Kidney capillary endothelial cell (primary cell): ENCODE measurements around the gene HK1.
A peak's percentile ranks its signal among the peaks of the same experiment; 100 is the strongest.
"Not testable (repeated sequence)": the region's sequence is repeated elsewhere in the genome, so short reads cannot be mapped to it uniquely, and the experiment has no call there.

Experiments used
- DNase-seq: peaks from one replicate; pipeline ENCODE4 v3.0.0-alpha.2; 2018; ENCODE audit warnings: low spot score

Gene HK1

DNA sequence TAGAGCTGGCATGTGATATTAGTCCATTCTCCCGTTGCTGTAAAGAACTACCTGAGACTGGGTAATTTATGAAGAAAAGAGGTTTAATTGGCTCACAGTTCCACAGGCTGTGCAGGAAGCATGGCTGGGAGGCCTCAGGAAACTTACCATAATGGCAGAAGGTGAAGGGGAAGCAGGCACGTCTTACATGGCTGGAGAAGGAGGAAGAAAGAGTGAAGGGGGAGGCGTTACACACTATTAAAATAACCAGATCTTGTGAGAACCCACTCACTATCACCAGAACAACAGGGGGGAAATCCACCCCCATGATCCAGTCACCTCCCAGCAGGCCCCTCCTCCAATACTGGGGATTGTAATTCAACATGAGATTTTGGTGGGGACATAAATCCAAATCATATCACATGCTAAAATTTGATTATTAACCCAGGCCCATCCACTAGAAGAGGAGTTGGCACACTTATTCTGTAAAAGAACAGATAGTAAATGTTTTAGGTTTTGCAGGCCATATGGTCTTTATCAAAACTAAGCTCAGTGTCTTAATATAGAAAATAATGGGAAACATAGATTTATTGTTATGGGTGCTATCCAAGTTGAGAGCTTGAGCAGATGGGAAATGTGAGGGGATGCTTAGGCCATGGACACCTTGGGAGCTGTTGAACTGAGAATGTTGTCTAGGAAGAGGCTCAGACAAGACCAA, 18.6 kb upstream of the HK1 start:
- no peak for DNase-seq

DNA sequence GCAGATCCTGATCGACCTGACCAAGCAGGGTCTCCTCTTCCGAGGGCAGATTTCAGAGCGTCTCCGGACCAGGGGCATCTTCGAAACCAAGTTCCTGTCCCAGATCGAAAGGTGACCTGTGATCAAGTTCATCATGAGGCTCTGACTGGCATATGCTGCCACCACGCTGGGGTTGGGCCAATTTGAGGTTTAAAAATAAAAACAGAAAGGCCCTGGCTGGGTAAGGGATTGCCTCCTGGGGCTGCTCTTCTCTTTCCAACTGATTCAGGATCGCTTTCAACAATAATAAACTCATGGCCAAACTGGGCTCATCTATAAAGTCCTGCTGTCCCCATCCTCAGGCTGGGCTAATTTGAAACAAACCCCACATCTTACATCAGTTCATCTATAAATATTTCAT, 17.1 kb upstream of the HK1 start:
- no peak for DNase-seq

DNA sequence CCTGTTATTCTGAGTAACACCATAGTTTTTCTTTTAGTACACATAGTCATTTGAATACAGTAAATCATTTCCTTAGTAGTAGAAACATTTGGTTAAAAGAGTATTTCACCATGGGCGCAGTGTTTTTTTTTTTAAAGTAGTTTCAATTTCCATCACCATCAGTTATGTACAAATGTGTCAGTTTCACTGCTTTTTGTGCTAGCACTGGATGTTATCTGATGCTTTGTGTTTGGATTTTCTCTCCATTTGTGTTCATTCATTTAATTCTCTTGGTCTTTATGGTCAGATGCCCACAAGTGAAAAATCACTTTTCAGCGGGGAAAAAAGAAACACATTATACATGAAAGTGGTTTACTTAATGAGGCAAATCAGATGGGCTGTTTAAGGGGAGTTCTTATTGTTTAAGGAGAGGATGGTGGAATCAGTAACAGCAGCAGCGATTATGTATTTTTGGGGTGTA, 16.0 kb upstream of the HK1 start:
- no peak for DNase-seq

DNA sequence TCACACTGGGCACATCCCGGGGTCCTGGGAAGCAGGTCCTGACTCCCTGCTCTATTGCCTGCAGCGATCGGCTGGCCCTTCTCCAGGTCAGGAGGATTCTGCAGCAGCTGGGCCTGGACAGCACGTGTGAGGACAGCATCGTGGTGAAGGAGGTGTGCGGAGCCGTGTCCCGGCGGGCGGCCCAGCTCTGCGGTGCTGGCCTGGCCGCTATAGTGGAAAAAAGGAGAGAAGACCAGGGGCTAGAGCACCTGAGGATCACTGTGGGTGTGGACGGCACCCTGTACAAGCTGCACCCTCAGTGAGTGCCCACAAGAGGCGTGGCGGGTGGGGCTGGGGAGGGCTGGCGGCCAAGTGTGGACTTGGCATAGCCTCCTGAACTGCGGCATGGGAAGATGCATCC, 12.8 kb upstream of the HK1 start:
- no peak for DNase-seq

DNA sequence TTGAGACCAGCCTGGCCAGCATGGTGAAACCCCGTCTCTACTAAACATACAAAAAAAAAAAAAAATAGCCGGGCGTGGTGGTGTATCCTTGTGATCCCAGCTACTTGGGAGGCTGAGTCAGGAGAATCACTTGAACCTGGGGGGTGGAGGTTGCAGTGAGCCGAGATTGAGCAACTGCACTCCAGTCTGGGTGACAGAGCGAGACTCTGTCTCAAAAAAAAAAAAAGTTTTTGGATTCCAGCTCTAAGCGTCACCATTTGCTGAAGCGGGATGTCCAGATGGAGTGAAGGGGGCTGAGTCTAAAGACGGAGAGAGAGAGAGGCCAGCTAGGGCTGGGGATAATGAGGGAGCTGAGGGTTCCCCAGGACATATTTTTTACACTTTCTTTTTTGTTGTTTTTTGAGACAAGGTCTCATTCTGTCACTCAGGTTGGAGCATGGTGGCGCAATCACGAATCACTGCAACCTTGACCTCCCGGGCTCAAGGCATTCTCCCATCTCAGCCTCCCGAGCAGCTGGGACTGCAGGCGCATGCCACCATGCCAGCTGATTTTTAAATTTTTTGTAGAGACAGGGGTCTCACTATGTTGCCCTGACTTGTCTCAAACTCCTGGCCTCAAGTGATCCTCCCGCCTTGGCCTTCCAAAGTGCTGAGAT, 9.4 kb upstream of the HK1 start:
- no peak for DNase-seq

DNA sequence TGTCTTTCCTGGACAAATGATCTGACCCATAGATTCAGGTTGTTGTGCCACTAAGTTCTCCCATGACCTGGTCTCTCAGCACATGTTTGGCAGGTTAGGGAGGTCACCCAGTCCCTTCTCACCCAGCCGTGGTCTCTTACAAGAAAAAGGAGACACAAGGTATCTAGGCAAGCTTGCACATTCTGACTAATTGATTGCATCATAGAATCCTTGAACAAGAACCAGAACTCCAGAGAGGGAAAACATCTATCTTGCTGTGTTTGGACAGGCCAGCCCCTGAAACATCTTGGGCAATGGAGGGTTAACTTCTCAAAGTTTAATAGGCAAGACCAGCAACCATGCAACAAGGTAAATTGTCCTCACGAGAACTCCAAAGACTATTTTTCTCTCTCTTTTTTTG, 8.5 kb upstream of the HK1 start:
- no peak for DNase-seq

DNA sequence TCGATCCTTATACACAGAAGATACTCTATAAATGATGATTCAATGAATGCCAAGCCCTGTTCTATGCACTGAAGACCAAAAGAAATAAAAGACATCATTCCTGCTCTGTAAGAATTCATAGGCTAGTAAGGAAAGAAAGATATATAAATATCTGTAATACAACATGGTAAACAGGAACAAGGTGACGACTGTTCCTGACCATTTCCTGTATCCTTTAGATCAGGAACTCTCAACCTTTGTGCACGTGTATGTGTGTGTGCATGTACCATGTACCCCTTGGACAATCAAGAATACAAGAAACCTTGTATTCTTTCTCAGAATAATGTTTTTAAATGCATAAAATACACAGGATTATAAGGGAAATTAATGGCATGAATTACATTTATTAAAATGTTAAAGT, 7.3 kb upstream of the HK1 start:
- DNase-seq = peak; percentile 26

DNA sequence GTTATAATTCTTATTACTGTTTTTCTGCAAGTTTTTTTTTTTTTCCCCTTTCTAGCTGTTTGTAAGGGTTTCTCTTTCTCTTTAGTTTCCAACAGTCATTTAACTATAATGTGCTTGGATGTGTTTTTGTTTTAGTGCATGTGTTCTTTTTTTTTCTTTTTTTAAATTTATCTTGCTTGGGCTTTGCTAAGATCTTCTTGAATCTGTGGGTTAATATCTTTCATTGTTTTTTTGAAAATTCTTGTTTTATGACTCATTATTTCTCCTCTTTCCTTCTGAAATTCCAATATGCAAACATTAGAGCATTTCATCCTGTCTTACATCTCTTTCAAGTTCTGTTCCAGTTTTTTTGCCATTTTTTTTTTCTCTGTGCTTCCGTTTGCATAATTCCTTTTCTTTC, 5.7 kb upstream of the HK1 start:
- peak; percentile 36 for DNase-seq

DNA sequence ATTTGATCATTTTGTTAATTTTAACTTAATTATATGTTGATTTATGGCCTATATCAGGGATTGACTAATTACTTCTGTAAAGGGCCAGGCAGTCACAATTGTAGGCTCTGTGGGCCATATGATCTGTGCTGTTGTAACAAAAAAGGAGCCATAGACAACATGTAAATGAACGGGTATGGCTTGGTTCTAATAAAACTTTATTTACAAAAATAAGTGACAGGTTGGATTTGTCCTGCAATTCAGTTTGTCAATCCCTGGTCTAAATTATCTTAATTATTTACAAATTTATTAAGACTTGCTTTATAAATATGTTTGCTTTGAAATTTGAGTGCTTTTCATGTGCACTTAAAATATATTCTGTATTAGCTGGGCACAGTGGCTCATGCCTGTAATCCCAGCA, 2.9 kb upstream of the HK1 start:
- DNase-seq = no peak

DNA sequence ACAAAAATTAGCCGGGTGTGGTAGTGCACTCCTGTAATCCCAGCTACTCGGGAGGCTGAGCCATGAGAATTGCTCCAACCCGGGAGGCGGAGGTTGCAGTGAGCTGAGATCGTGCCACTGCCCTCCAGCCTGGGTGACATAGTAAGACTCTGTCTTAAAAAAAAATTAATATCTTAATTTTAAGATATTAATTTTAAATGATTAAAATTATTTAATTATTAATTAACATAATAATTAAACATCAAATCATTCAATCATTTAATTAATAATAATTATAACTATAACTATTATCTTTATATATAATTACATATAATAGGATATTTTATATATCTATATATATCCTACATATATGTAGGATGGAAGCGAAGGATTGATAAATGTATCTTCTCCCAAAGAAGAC, 1.8 kb upstream of the HK1 start:
- DNase-seq = no peak

DNA sequence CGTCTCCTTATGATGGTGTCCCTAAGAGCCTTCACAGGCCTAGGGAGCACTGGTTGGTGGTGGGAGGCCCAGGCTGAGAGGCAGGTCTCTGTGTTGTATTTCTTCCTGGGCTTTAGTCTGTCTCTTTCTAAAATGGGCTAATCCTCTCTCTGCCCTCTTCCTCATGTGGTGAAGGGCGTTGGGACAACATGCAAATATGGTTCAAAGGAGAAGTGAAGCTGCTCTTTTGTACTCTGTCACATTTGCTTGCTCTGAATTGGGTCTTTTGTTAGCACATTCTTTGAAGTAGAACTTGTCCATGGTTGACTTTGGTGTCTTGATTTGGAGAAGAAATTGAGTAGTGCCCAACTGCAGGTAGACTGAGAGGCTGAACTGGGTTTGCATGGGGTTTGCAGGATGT, 814 bp downstream of the HK1 start:
- no peak for DNase-seq

DNA sequence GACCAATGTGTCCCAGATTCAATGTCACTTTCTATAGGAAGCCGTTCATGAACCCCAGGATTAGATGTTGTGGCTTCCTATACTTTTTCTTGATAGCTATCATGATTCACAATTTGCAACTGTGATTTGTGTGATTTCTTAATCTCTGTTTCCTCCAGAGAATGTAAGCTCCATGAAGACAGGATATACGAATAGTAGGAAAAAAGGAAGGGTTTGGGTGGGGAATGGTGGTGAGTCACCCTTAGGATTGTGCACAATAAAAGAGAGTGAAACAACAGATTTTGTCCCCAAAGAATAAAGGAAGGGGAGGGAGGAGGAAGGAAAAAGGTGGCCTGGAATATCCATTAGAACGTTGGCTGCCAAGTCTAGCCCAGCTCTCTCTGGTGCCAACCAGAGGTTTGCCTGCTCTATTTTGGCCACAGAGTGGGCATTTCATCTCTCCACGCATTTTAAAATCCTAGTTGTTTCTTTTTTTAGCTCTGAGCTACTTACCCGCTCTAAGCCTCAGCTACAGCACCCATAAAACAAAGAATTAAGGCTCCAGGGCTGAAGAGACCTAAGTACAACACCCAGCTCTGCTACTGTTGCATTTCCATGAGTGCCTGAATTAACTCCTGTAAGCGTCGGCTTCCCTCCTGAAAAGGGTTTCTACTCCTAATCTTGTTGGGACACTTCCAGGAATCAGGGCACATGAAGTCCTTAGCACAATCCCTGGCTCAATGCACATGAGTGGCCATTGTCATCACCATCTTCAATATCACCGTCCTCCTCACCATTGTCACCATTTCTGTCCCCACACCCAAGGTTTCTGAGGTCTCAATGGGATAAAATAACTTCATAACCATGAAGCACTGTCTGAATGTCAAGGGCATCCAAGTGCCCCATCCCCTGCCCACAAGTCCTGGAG, 3.5 kb downstream of the HK1 start:
- DNase-seq = no peak

DNA sequence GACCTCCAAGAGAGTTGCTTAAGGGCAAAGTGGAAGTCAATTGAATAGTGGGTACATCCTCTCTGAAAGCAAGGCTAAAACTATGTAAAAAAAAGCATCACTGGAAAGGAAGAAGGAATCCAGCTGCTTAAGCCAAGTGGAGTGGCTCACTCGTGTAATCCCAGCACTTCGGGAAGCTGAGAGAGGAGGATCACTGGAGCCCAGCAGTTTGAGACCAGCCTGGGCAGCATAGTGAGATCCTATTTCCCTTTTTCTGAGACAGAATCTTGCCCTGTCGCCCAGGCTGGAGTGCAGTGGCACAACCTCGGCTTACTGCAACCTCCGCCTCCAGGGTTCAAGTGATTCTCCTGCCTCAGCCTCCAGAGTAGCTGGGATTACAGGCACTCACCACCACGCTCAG, 6.1 kb downstream of the HK1 start:
- not testable (repeated sequence) for DNase-seq

DNA sequence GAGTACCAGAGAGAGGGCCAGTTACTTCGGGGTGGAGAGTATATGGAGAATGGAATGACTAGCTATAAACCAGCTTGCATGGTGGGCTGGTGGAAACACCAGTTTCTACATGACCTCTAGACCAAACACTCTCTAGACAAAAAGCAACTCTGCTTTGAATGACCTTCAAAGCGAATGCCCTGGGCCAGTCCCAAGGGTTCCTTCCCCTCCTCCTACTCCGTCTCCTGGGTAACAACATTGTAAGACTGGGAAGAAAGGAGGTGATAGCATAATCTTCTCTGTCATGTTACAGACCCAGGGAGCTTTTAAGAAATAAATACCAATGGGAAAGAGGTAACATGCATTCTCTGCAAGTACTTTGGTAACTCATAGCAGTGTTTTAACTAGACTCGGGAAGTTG, 7.4 kb downstream of the HK1 start:
- DNase-seq = no peak

DNA sequence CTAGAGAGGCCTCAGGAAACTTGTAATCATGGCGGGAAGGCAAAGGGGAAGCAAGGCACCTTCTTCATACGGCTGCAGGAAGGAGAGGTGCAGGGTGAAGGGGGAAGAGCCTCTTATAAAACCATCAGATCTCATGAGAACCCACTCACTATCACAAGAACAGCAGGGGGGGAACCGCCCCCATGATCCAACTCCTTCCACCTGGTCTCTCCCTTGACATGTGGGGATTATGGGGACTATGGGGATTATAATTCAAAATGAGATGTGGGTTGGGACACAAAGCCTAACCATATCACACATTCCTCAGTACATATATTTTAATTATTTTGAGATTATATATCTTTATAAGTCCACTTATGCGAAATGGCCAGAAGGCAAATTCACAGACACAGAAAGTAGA, 8.9 kb downstream of the HK1 start:
- DNase-seq = no peak

DNA sequence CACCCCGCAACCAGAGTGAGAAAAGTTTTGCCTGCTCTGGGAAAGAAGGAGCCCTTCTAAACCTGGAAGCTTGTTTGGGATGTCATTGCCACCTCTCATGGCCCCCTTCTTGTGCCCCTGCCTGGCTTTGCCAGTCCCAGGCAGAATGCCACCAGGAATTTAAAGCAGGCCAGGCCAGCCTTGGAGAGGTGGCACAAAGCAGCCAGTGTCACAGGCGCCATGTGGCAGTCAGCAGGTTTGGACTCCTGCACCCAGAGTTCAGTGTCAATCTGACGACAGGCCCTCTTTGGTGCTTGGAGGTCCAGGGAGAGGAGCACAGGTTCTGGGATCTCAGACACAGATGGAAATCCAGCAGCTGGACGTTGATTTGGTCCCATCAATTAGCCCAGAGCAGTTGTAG, 12.7 kb downstream of the HK1 start:
- DNase-seq = no peak

DNA sequence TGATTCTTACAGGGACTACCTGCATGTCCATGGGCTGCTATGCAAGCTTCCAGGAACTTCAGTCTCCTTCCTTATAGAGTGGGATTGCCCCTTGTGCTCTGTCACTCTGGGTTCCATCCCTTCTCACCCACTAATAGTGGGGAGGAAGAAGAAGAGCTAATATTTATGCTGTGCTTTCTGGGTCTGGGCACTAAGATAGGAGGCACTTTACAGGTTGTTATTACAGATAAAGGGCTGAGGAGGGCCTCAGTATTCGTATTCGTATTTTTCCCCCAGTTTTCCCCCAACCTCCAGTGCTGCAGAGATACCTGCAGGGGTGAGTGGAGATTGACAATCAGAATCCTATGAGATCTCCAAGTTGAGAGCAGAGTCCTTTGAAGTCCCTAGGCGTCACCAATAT, 14.2 kb downstream of the HK1 start:
- DNase-seq = no peak

DNA sequence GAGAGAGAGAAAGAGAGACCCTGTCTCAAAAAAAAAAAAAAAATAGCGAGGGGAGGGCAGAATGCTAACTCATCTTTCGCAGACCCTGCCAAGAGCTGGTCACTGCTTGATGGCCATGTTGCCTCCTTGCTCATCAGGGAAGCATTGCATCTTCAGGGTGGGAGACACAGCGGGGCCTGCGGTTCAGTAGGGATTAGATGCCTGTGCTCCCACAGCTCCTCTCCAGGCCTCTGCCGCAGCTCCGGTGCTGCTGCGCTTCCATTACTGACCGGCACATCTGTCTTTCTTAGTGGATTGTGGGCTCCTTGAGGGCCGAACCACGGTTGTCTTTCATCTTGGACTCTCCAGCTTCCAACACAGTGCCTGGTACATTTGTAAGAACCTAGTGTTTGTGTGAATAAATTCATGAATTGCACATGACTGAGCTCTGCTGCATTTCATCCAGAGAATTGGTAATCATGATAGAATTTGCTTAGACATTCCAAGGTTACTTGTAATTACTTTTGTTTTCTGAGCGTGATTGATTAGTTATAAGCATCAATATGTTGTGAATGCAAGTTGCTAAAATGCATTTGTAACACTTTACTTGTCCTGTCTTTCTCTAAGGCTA, 16.8 kb downstream of the HK1 start:
- no peak for DNase-seq

DNA sequence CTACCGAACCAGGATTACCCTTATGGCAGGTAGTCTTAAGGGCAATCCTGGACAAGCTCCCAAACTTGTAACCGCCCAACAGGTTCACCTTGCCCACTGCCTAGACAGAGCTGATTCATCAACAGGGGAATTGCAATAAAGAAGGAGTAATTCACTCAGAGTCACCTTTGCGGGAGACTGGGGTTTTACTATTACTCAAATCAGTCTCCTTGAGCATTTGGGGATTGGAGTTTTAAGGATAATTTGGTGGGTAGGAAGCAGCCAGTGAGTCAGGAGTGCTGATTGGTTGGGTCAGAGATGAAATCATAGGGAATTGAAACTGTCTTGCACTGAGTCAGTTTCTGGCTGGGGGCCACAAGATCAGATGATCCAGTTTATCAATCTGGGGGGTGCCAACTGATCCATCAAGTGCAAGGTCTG, 25.3 kb downstream of the HK1 start:
- no peak for DNase-seq

DNA sequence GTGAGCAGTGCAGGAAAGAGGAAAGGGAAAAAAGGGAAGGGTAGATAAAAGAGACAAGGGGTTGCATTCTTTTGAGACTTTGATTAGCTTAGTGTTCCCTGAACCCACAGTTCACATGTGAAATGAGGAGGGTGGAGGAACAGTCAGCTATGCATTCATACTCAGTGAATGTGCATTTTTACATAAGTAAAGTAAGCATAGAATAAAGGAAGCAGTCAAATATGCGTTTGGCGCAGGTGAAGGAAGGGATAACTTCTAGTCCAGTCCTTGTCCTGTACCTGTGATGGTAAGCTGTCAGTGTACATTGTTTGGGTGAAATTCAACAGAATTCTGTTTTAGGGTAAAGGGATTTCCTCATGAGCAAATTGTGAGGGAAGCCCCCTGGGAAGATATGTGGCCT, 28.1 kb downstream of the HK1 start:
- DNase-seq = no peak

DNA sequence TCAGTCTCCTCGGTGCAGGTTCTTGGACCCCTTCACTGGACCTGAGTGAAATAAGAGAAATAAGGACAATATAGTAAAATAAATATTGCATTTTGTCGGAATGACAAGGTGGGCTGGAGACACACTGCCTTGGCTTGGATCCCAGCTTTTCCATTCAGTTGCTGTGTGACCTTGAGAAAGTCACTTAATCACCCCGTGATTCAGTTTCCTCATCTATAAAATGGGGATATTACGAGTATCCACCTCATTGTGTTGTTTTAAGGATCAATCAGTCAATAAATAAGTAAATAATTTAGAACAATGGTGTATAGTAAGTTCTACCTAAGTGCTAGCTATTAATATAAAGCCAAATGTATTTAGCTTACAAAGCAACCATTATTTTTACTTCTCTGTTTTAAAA, 29.1 kb downstream of the HK1 start:
- no peak for DNase-seq

DNA sequence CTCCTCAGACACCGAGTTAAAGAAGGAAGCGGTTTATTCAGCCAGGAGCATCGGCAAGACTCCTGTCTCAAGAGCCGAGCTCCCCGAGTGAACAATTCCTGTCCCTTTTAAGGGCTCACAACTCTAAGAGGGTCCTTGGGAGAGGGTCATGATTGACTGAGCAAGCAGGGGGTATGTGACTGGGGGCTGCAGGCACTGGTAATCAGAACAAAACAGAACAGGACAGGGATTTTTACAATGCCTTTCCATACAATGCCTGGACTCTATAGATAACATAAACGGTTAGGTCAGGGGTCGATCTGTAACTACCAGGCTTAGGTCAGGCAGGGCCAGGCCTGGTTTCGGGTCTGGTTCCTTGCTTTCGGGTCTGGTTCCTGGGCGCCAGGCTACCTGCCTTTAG, 30.0 kb downstream of the HK1 start:
- not testable (repeated sequence) for DNase-seq

DNA sequence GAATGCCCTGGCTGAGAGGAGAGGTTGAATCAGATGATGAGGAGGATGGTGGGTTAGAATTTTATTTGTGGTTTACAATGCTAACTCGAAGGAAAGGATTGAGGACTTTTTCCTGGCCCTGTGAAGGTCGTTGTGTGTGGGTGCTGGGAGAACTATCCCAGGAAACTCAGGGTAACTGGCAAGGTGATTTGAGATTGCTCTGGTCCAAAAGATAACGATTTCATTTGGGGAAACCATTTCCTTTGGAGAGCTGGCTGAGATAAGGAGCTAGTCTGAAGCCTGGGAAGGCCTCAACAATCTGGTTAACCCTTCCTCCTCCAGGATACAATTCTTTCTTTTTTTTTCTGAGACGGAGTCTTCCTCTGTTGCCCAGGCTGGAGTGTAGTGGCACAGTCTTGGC, 33.0 kb downstream of the HK1 start:
- no peak for DNase-seq
